ENCODE measurements around the gene LMF2. TPM values are rescaled to one million over a fixed set of nuclear protein-coding genes. Genes with fewer than 3 reads are reported as not detected.

The LMF2 gene
- total RNA-seq, 2 experiments from 2014 or later: 62.1 to 63.8 TPM

GRCh38 chr22:50475652-50476002, 31.9 kb downstream of the LMF2 start:
- Mint-ChIP-seq H3K4me3 (peak overlapping the region; percentile 62), H3K36me3 (no peaks in the 10 kb centered on the region), H3K27me3 (peaks cover 3% of the 10 kb centered on the region), H3K27ac (no peak overlapping the region), H3K4me1 (ENCODE audit: low read depth) (peaks cover 43% of the 10 kb centered on the region), H3K9me3 (no peaks in the 10 kb centered on the region)
- intact Hi-C loops (cut with micrococcal nuclease): loop anchor here (1.0 to 2.0 kb wide), 2 partner anchors 31 to 146 kb away; partner anchors contain the start of gene LMF2
- CTCF ChIA-PET: interaction anchor here (0.9 kb wide), 1 partner anchor 145 kb away, joined by 3 read pairs; no protein-coding TSS in a partner anchor
- no peak for DNase-seq
- POLR2A ChIA-PET: interaction anchor here (0.9 to 1.4 kb wide), 3 partner anchors 9 to 50 kb away, joined by 3 to 4 read pairs (median 4); partner anchors contain the start of gene SCO2

- POLR2A ChIA-PET: interaction anchor here (0.9 to 1.7 kb wide), 4 partner anchors 10 to 51 kb away, joined by 3 to 7 read pairs (median 4); partner anchors contain the start of genes LMF2, NCAPH2 and SCO2
- H3K4me3 Mint-ChIP-seq: peak within 1 kb of the TSS; percentile 95
- H3K4me1 Mint-ChIP-seq (ENCODE audit: low read depth): peaks cover 47% of the 10 kb centered on the region
- peak within 1 kb of the TSS; percentile 78 for H3K27ac Mint-ChIP-seq
- CTCF ChIA-PET: interaction anchor here (0.8 to 3.6 kb wide), 4 partner anchors 18 to 146 kb away, joined by 3 to 12 read pairs (median 7); partner anchors contain the start of gene SCO2
- no peaks in the 10 kb centered on the region for H3K27me3 Mint-ChIP-seq
- H3K36me3 Mint-ChIP-seq: no peaks in the 10 kb centered on the region
- no peaks in the 10 kb centered on the region for H3K9me3 Mint-ChIP-seq
- DNase-seq: peak; percentile 93
- intact Hi-C loops (cut with micrococcal nuclease): loop anchor here (1.0 to 5.0 kb wide), 3 partner anchors 32 to 146 kb away; partner anchors contain the start of genes LMF2 and PPP6R2
These were observed 32.5 kb downstream of the LMF2 start, which contains the start of gene SBF1 for GRCh38 chr22:50474710-50475651. TSS of gene SBF1 (minus strand) at chr22:50475035. CDS start at chr22:50474840, 195 bp downstream.

- H3K27ac Mint-ChIP-seq: peak overlapping the region; percentile 78
- no peaks in the 10 kb centered on the region for H3K9me3 Mint-ChIP-seq
- peak; percentile 66 for DNase-seq
- ChIA-PET CTCF (interaction anchor here (0.7 to 3.6 kb wide), 12 partner anchors 9 to 223 kb away, joined by 3 to 12 read pairs (median 4); partner anchors contain the start of genes HDAC10, SCO2 and SYCE3), POLR2A (interaction anchor here (1.0 to 1.7 kb wide), 4 partner anchors 34 to 62 kb away, joined by 4 to 7 read pairs (median 4); partner anchors contain the start of genes LMF2, NCAPH2 and SCO2)
- intact Hi-C loops (cut with micrococcal nuclease): loop anchor here (2.0 to 5.0 kb wide), 3 partner anchors 21 to 132 kb away; partner anchors contain the start of genes LMF2 and PPP6R2
- peak overlapping the region; percentile 95 for H3K4me3 Mint-ChIP-seq
- H3K4me1 Mint-ChIP-seq (ENCODE audit: low read depth): peaks cover 54% of the 10 kb centered on the region
- no peaks in the 10 kb centered on the region for H3K27me3 Mint-ChIP-seq
- no peaks in the 10 kb centered on the region for H3K36me3 Mint-ChIP-seq
These were observed 33.4 kb downstream of the LMF2 start for GRCh38 chr22:50473855-50474671.

- peak; percentile 65 for DNase-seq
- peak overlapping the region; percentile 60 for H3K27ac Mint-ChIP-seq
- CTCF ChIA-PET: interaction anchor here (0.6 to 3.6 kb wide), 12 partner anchors 8 to 332 kb away, joined by 3 to 12 read pairs (median 4); partner anchors contain the start of genes HDAC10 and SCO2
- peaks cover 60% of the 10 kb centered on the region for H3K4me1 Mint-ChIP-seq (ENCODE audit: low read depth)
- H3K9me3 Mint-ChIP-seq: no peaks in the 10 kb centered on the region
- POLR2A ChIA-PET: interaction anchor here (1.0 to 1.7 kb wide), 4 partner anchors 35 to 72 kb away, joined by 3 to 7 read pairs (median 4); partner anchors contain the start of genes LMF2 and NCAPH2
- no peaks in the 10 kb centered on the region for H3K36me3 Mint-ChIP-seq
- H3K4me3 Mint-ChIP-seq: peak overlapping the region; percentile 95
- intact Hi-C loops (cut with micrococcal nuclease): loop anchor here (2.0 to 5.0 kb wide), 2 partner anchors 20 to 131 kb away; partner anchors contain the start of gene PPP6R2
- no peaks in the 10 kb centered on the region for H3K27me3 Mint-ChIP-seq
These were observed 34.4 kb downstream of the LMF2 start for GRCh38 chr22:50473088-50473487.

DNA sequence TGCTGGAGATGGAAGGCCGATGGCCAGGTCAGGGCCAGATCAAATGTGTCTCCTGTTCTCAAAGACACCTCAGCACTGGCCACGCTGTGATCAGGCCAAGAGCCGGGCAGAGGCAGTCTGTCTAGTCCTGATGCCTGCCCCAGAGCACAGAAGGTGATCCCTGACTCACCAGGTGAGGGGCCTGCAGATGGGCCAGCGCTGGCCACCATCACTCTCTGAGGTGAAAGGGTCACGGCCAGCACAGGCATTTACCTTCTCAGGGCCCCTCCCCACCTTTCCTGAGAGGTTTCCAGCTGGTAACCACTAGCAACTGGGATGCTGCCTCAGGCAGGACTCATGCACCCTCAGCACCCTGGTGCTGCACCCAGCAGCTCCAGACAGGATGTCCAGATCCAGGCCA, 35.5 kb downstream of the LMF2 start:
- ChIA-PET POLR2A (interaction anchor here (1.3 kb wide), 1 partner anchor 36 kb away, joined by 3 read pairs; the partner anchor contains the start of gene LMF2), CTCF (interaction anchor here (0.9 to 4.6 kb wide), 4 partner anchors 11 to 72 kb away, joined by 3 to 18 read pairs (median 8); partner anchors contain the start of gene SCO2)
- intact Hi-C loops (cut with micrococcal nuclease): loop anchor here (2.0 to 5.0 kb wide), 2 partner anchors 19 to 130 kb away; partner anchors contain the start of gene PPP6R2
- Mint-ChIP-seq H3K27me3 (no peaks in the 10 kb centered on the region), H3K27ac (peak overlapping the region; percentile 69), H3K4me3 (no peak overlapping the region), H3K36me3 (peaks cover 3% of the 10 kb centered on the region), H3K4me1 (ENCODE audit: low read depth) (peaks cover 60% of the 10 kb centered on the region), H3K9me3 (no peaks in the 10 kb centered on the region)
- DNase-seq: no peak

- intact Hi-C loops (cut with micrococcal nuclease): loop anchor here (5.0 kb wide), 1 partner anchor 129 kb away; the partner anchor contains the start of gene PPP6R2
- ChIA-PET POLR2A (interaction anchor here (0.9 to 1.7 kb wide), 3 partner anchors 11 to 36 kb away, joined by 3 to 6 read pairs (median 3); partner anchors contain the start of gene LMF2), CTCF (interaction anchor here (1.2 to 4.6 kb wide), 4 partner anchors 15 to 54 kb away, joined by 5 to 18 read pairs (median 8); partner anchors contain the start of gene SCO2)
- Mint-ChIP-seq H3K27ac (peak overlapping the region; percentile 92), H3K4me1 (ENCODE audit: low read depth) (peaks cover 60% of the 10 kb centered on the region), H3K36me3 (peaks cover 8% of the 10 kb centered on the region), H3K27me3 (no peaks in the 10 kb centered on the region), H3K4me3 (no peak overlapping the region), H3K9me3 (no peaks in the 10 kb centered on the region)
- no peak for DNase-seq
These were observed 36.2 kb downstream of the LMF2 start for GRCh38 chr22:50471197-50471847.

DNA sequence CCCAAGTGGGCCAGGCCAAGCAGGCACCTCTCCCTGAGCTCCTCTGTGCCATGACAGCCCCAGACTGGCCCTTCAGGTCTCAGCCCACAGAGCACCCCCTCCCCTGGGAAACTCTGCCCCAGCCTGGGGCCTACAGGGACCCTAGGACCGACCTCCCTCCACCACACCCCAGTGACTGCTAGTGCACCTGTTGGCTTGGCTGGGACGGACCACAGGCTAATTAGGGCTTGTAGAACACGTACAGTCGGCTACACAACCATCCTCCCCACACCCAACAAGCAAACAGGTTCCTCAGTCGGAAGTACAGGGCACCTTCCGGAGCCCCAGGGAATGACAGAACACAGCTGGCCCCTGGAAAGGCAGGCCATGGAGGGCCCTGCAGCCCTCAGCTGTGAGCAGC, 37.0 kb downstream of the LMF2 start:
- Mint-ChIP-seq H3K4me3 (peak overlapping the region; percentile 53), H3K36me3 (peaks cover 8% of the 10 kb centered on the region), H3K27me3 (no peaks in the 10 kb centered on the region), H3K27ac (peak overlapping the region; percentile 92), H3K9me3 (no peaks in the 10 kb centered on the region), H3K4me1 (ENCODE audit: low read depth) (peaks cover 59% of the 10 kb centered on the region)
- ChIA-PET POLR2A (interaction anchor here (0.6 to 1.9 kb wide), 7 partner anchors 11 to 151 kb away, joined by 3 to 6 read pairs (median 4); partner anchors contain the start of genes LMF2 and NCAPH2), CTCF (interaction anchor here (0.7 to 4.6 kb wide), 7 partner anchors 17 to 150 kb away, joined by 3 to 18 read pairs (median 5); partner anchors contain the start of genes LMF2, NCAPH2 and SCO2)
- DNase-seq: no peak
- intact Hi-C loops (cut with micrococcal nuclease): loop anchor here (5.0 kb wide), 1 partner anchor 128 kb away; the partner anchor contains the start of gene PPP6R2

- peaks cover 10% of the 10 kb centered on the region for H3K36me3 Mint-ChIP-seq
- POLR2A ChIA-PET: interaction anchor here (1.0 to 1.9 kb wide), 4 partner anchors 10 to 151 kb away, joined by 3 to 6 read pairs (median 6); no protein-coding TSS in a partner anchor
These were observed 37.9 kb downstream of the LMF2 start for GRCh38 chr22:50469377-50470305.

DNA sequence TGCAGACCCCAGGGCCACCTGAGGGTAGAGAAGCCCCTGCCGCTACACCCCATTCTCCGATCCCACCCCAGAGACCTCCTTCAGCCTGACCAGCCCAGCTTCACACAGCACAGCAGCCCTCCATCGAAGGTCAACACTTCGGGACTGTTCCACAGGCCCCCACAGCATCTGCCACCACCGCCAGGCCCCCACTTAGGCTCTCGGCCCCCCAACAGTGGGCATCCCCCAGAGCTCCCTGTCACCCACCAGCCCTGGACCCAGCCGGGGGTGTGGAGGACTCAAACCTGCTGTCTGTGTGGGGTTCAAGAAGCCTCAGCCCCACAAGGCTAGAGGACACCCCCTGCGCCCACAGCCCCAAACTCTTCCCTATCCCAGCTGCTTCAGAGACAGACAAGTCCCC, 38.9 kb downstream of the LMF2 start:
- ChIA-PET POLR2A (no interaction called here), CTCF (interaction anchor here (0.8 to 4.6 kb wide), 5 partner anchors 30 to 152 kb away, joined by 4 to 18 read pairs (median 4); partner anchors contain the start of gene SCO2)
- intact Hi-C loops (cut with micrococcal nuclease): loop anchor here (2.0 kb wide), 1 partner anchor 152 kb away; no protein-coding TSS in a partner anchor
- Mint-ChIP-seq H3K4me3 (peak overlapping the region; percentile 53), H3K36me3 (peaks cover 12% of the 10 kb centered on the region), H3K27ac (peak overlapping the region; percentile 92), H3K27me3 (no peaks in the 10 kb centered on the region), H3K9me3 (no peaks in the 10 kb centered on the region), H3K4me1 (ENCODE audit: low read depth) (peaks cover 50% of the 10 kb centered on the region)
- no peak for DNase-seq

More at GRCh38 chr22:50469377-50470305, 37.9 kb downstream of the LMF2 start:
- Mint-ChIP-seq H3K27ac (peak overlapping the region; percentile 92), H3K27me3 (no peaks in the 10 kb centered on the region), H3K4me1 (ENCODE audit: low read depth) (peaks cover 55% of the 10 kb centered on the region), H3K9me3 (no peaks in the 10 kb centered on the region), H3K4me3 (peak overlapping the region; percentile 53)
- DNase-seq: peak; percentile 97
- CTCF ChIA-PET: interaction anchor here (0.7 to 4.6 kb wide), 8 partner anchors 17 to 151 kb away, joined by 3 to 18 read pairs (median 5); partner anchors contain the start of gene SCO2
- intact Hi-C loops (cut with micrococcal nuclease): loop anchor here (2.0 to 5.0 kb wide), 2 partner anchors 127 to 151 kb away; partner anchors contain the start of gene PPP6R2

All from activated CD4-positive, alpha-beta memory T cell treated with anti-CD3 and anti-CD28 coated beads for 36 hours (primary cell).